ENCODE results near the gene DUSP5.

DUSP5 gene

GRCh38 chr10:110507346-110507745 is 9.6 kb downstream of the DUSP5 start:
- H3K27me3 ChIP-seq (ENCODE audit: insufficient read depth, low read depth, severe bottlenecking): no peaks in the 10 kb centered on the region
- TF ChIP-seq, protein P1, sequence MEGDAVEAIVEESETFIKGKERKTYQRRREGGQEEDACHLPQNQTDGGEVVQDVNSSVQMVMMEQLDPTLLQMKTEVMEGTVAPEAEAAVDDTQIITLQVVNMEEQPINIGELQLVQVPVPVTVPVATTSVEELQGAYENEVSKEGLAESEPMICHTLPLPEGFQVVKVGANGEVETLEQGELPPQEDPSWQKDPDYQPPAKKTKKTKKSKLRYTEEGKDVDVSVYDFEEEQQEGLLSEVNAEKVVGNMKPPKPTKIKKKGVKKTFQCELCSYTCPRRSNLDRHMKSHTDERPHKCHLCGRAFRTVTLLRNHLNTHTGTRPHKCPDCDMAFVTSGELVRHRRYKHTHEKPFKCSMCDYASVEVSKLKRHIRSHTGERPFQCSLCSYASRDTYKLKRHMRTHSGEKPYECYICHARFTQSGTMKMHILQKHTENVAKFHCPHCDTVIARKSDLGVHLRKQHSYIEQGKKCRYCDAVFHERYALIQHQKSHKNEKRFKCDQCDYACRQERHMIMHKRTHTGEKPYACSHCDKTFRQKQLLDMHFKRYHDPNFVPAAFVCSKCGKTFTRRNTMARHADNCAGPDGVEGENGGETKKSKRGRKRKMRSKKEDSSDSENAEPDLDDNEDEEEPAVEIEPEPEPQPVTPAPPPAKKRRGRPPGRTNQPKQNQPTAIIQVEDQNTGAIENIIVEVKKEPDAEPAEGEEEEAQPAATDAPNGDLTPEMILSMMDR (IDR thresholded peaks at IDR 0.05; ENCODE audit: low read depth, low read length): no peak
- no peak overlapping the region for H3K27ac ChIP-seq
- H3K9me3 ChIP-seq (ENCODE audit: severe bottlenecking): no peaks in the 10 kb centered on the region
- H3K36me3 ChIP-seq: peaks cover 98% of the 10 kb centered on the region
- DNase-seq: no peak
- H3K4me3 ChIP-seq (ENCODE audit: low read depth, low read length): no peak overlapping the region

GRCh38 chr10:110508159-110508788 is 10.6 kb downstream of the DUSP5 start:
- Histone ChIP-seq H3K27me3 (ENCODE audit: insufficient read depth, low read depth, severe bottlenecking) (no peaks in the 10 kb centered on the region), H3K4me3 (ENCODE audit: low read depth, low read length) (no peak overlapping the region), H3K9me3 (ENCODE audit: severe bottlenecking) (no peaks in the 10 kb centered on the region), H3K27ac (no peak overlapping the region), H3K36me3 (peaks cover 98% of the 10 kb centered on the region)
- DNase-seq: no peak
- TF ChIP-seq, protein P1 (IDR thresholded peaks at IDR 0.05; ENCODE audit: low read depth, low read length): no peak

DNA sequence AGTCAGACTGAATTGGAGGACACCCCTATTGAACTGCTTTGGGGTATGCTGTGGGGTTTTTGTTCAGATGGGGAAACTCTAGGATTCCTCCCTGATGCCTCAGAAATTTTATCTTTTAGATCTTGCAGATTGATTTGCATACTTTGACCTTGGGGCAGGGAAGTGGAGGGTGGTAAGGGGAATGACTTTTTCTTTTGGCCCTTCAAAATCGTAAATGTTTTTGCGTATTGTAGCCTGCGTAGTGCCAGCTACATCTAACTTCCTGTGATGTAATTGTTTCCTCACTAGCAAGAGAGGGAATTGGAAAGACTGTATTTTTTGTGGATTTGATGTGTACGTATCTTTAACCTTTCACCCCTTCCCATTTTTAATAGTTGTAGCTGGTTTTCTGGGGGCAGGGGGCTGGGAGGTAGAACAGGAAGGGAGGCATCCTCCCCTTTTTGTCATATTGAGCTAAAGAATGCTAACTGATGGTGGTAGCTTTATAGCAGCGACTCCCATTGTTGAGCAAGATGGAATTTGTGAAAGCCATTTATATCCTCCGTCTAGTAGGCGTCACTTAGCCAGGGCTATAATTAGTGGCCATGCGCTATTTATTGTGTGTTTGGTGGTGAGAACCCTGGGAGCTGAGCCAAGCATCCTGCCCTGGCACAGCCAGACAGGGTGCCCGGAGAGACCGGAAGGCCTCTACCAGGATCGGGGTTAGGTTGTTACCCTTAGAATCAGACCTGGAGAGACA is 11.3 kb downstream of the DUSP5 start:
- Histone ChIP-seq H3K36me3 (peaks cover 97% of the 10 kb centered on the region), H3K9me3 (ENCODE audit: severe bottlenecking) (no peaks in the 10 kb centered on the region), H3K4me3 (ENCODE audit: low read depth, low read length) (no peak overlapping the region), H3K27me3 (ENCODE audit: insufficient read depth, low read depth, severe bottlenecking) (no peaks in the 10 kb centered on the region), H3K27ac (no peak overlapping the region)
- TF ChIP-seq, protein P1 (IDR thresholded peaks at IDR 0.05; ENCODE audit: low read depth, low read length): no peak
- DNase-seq: no peak

GRCh38 chr10:110509560-110509959 is 11.9 kb downstream of the DUSP5 start:
- TF ChIP-seq, protein P1 (IDR thresholded peaks at IDR 0.05; ENCODE audit: low read depth, low read length): no peak
- no peak for DNase-seq
- Histone ChIP-seq H3K27me3 (ENCODE audit: insufficient read depth, low read depth, severe bottlenecking) (no peaks in the 10 kb centered on the region), H3K36me3 (peaks cover 93% of the 10 kb centered on the region), H3K27ac (no peak overlapping the region), H3K4me3 (ENCODE audit: low read depth, low read length) (no peak overlapping the region), H3K9me3 (ENCODE audit: severe bottlenecking) (no peaks in the 10 kb centered on the region)

- DNase-seq: no peak
- TF ChIP-seq, protein P1 (IDR thresholded peaks at IDR 0.05; ENCODE audit: low read depth, low read length): no peak
- H3K36me3 ChIP-seq: peaks cover 93% of the 10 kb centered on the region
- no peaks in the 10 kb centered on the region for H3K9me3 ChIP-seq (ENCODE audit: severe bottlenecking)
- no peak overlapping the region for H3K4me3 ChIP-seq (ENCODE audit: low read depth, low read length)
- no peak overlapping the region for H3K27ac ChIP-seq
- H3K27me3 ChIP-seq (ENCODE audit: insufficient read depth, low read depth, severe bottlenecking): no peaks in the 10 kb centered on the region
Measured at GRCh38 chr10:110510086-110510485, 12.4 kb downstream of the DUSP5 start.
